SK-N-SH (cell line): ENCODE measurements around the gene SLC46A3. TPM values are rescaled to one million over a fixed set of nuclear protein-coding genes. Genes with fewer than 3 reads are reported as not detected.

Experiments used
- CTCF ChIA-PET: fragments of 300-600, 350-600 bp; formaldehyde crosslinking; extraction: SDS; loops from one replicate; lab custom pipeline; 2021; lab: Yijun Ruan, JAX
- POLR2A ChIA-PET: fragments of 350-600 bp; sonication (Branson Sonifier 250); formaldehyde crosslinking; extraction: SDS; loops from one replicate; lab custom pipeline; 2020; ENCODE audit warnings: antibody characterized with exemption, inconsistent platforms; lab: Yijun Ruan, JAX
- DNase-seq: peaks from one replicate; pipeline ENCODE4 v3.0.0; 2012
- H2AFZ ChIP-seq: fragments of 200-600 bp; sonication (generic); 2 replicates; pipeline ENCODE4 v1.8.1; 2016; ENCODE audit warnings: antibody characterized with exemption, mild to moderate bottlenecking, low read depth
- H3F3A ChIP-seq: fragments of 200-600 bp; sonication (generic); replicated peaks from 2 replicates; pipeline ENCODE3; 2016; ENCODE audit warnings: antibody characterized with exemption, mild to moderate bottlenecking; ENCODE audit not compliant: insufficient read depth
- H3K27ac ChIP-seq, 2 experiments: fragments of 200-500 bp in 1 of 2; fragments of 200-600 bp in 1 of 2; sonication (Bioruptor generic) in 1 of 2; sonication (generic), shearing (Covaris generic) in 1 of 2; 2 replicates each; pipeline versions ENCODE4 v1.5.1 to v1.6.1; 2014 to 2016; ENCODE audit warnings: low read depth in 2 of 2, inconsistent platforms in 1 of 2, low read length in 1 of 2, mild to moderate bottlenecking in 1 of 2, mixed read lengths in 1 of 2
- H3K27me3 ChIP-seq: fragments of 200-600 bp; sonication (generic), shearing (Covaris generic); 2 replicates; pipeline ENCODE4 v1.6.1; 2016; ENCODE audit warnings: mixed run types; ENCODE audit not compliant: insufficient read depth
- H3K36me3 ChIP-seq, 2 experiments: fragments of 200-500 bp in 1 of 2; fragments of 200-600 bp in 1 of 2; sonication (Bioruptor generic) in 1 of 2; sonication (generic) in 1 of 2; replicated peaks in 1 of 2; 2 replicates each; pipeline versions ENCODE3 to v1.5.1; 2014 to 2016; ENCODE audit warnings: low read length in 1 of 2, mild to moderate bottlenecking in 1 of 2; ENCODE audit not compliant: insufficient read depth in 2 of 2, control insufficient read depth in 1 of 2
- H3K4me1 ChIP-seq, 2 experiments: fragments of 200-500 bp in 1 of 2; fragments of 200-600 bp in 1 of 2; sonication (Bioruptor generic) in 1 of 2; sonication (generic), shearing (Covaris generic) in 1 of 2; 2 replicates each; pipeline versions ENCODE4 v1.5.1 to v1.6.1; 2014 to 2016; ENCODE audit warnings: low read depth in 1 of 2, low read length in 1 of 2, mixed run types in 1 of 2; ENCODE audit not compliant: insufficient read depth in 2 of 2, control insufficient read depth in 1 of 2
- H3K4me2 ChIP-seq: fragments of 200-600 bp; sonication (generic), shearing (Covaris generic); 2 replicates; pipeline ENCODE4 v1.6.1; 2017; ENCODE audit warnings: mixed run types
- H3K4me3 ChIP-seq, 2 experiments: fragments of 200-500 bp in 1 of 2; fragments of 200-600 bp in 1 of 2; sonication (Bioruptor generic) in 1 of 2; sonication (generic), shearing (Covaris generic) in 1 of 2; 2 replicates each; pipeline versions ENCODE4 v1.5.1 to v1.8.1; 2014 to 2016; ENCODE audit warnings: low read depth in 2 of 2, inconsistent platforms in 1 of 2, low read length in 1 of 2, mild to moderate bottlenecking in 1 of 2, mixed read lengths in 1 of 2, moderate library complexity in 1 of 2
- H3K79me2 ChIP-seq: fragments of 200-600 bp; sonication (generic); 2 replicates; pipeline ENCODE4 v1.8.1; 2017; ENCODE audit warnings: mild to moderate bottlenecking; ENCODE audit not compliant: insufficient read depth
- H3K9ac ChIP-seq: fragments of 200-600 bp; sonication (generic); 2 replicates; pipeline ENCODE4 v1.6.1; 2017; ENCODE audit warnings: mixed run types
- H3K9me2 ChIP-seq: fragments of 200-600 bp; sonication (generic); 2 replicates; pipeline ENCODE4 v1.6.1; 2017; ENCODE audit warnings: mixed run types
- H3K9me3 ChIP-seq: fragments of 200-600 bp; sonication (generic); 2 replicates; pipeline ENCODE4 v1.6.1; 2017; ENCODE audit warnings: mixed run types, mild to moderate bottlenecking, moderate library complexity
- H4K20me1 ChIP-seq: fragments of 200-600 bp; sonication (generic); 2 replicates; pipeline ENCODE4 v1.6.1; 2017; ENCODE audit warnings: mild to moderate bottlenecking, mixed run types; ENCODE audit not compliant: insufficient read depth
- CHD2 ChIP-seq: fragments of 150-350 bp; IDR thresholded peaks from 2 replicates; pipeline ENCODE4 v1.6.1; 2018; ENCODE audit warnings: low read length; ENCODE audit not compliant: partially characterized antibody
- ELF1 ChIP-seq: IDR thresholded peaks from 2 replicates; pipeline ENCODE4 v1.4.0; 2012
- EP300 ChIP-seq, 2 experiments: IDR thresholded peaks; 2 replicates each; pipeline versions ENCODE4 v1.4.0 to v1.6.1; 2012; ENCODE audit warnings: borderline replicate concordance in 1 of 2, low read depth in 1 of 2, low read length in 1 of 2
- FOXJ3 ChIP-seq: sonication (generic); formaldehyde crosslinking; IDR thresholded peaks from 2 replicates; pipeline ENCODE4 v1.5.1; 2020; ENCODE audit warnings: mild to moderate bottlenecking, missing genetic modification reagents
- FOXM1 ChIP-seq: IDR thresholded peaks from 2 replicates; pipeline ENCODE4 v1.4.0; 2012; ENCODE audit warnings: low read depth, mild to moderate bottlenecking
- MEF2A ChIP-seq: IDR thresholded peaks from 2 replicates; pipeline ENCODE4 v1.4.0; 2012; ENCODE audit warnings: low read depth, borderline replicate concordance
- MXI1 ChIP-seq: IDR thresholded peaks from 2 replicates; pipeline ENCODE4 v1.6.1; 2012; ENCODE audit warnings: mild to moderate bottlenecking, low read depth, low read length, improper control_type of control experiment
- NFIC ChIP-seq: IDR thresholded peaks from 2 replicates; pipeline ENCODE4 v1.4.0; 2012; ENCODE audit warnings: borderline replicate concordance
- NRF1 ChIP-seq: IDR thresholded peaks from 2 replicates; pipeline ENCODE4 v1.6.1; 2012; ENCODE audit warnings: low read depth, mild to moderate bottlenecking, low read length
- PBX3 ChIP-seq: IDR thresholded peaks from 2 replicates; pipeline ENCODE4; 2012
- POLR2AphosphoS5 ChIP-seq: IDR thresholded peaks from 2 replicates; pipeline ENCODE4 v1.6.1; 2012; ENCODE audit warnings: low read depth, low read length
- RAD21 ChIP-seq: IDR thresholded peaks from 2 replicates; pipeline ENCODE4 v1.6.1; 2012; ENCODE audit warnings: mild to moderate bottlenecking, low read length
- RCOR1 ChIP-seq: fragments of 150-350 bp; IDR thresholded peaks from 2 replicates; pipeline ENCODE4 v1.6.1; 2017; ENCODE audit warnings: antibody characterized with exemption, low read length
- REST ChIP-seq: IDR thresholded peaks from 2 replicates; pipeline ENCODE4 v1.6.1; 2012; ENCODE audit warnings: mild to moderate bottlenecking, low read depth, low read length, moderate library complexity
- SMC3 ChIP-seq: IDR thresholded peaks from 2 replicates; pipeline ENCODE4 v1.6.1; 2012; ENCODE audit warnings: low read depth, low read length, improper control_type of control experiment
- TAF1 ChIP-seq: IDR thresholded peaks from 2 replicates; pipeline ENCODE4 v1.6.1; 2012; ENCODE audit warnings: low read depth, mild to moderate bottlenecking, low read length, moderate library complexity, borderline replicate concordance
- TCF12 ChIP-seq: IDR thresholded peaks from 2 replicates; pipeline ENCODE4 v1.4.0; 2012
- TEAD4 ChIP-seq: IDR thresholded peaks from 2 replicates; pipeline ENCODE4 v1.4.0; 2012; ENCODE audit warnings: mild to moderate bottlenecking, borderline replicate concordance; ENCODE audit not compliant: insufficient read depth
- WGBS: methylation state at CpG from one replicate; pipeline ENCODE4 v1.1.6; 2017; ENCODE audit warnings: low lambda C conversion rate; 5-methylcytosine and 5-hydroxymethylcytosine counted together
- polyA plus RNA-seq, 3 experiments: library from polyadenylated mRNA; depleted of rRNA; stranded (reverse); fragments of >200 nt; gene quantifications; 2 replicates each; pipeline ENCODE4 v1.2.3, GENCODE V29; 2012
- TF ChIP-seq, protein P1 (sequence below): fragments of 150-350 bp; IDR thresholded peaks from 2 replicates; pipeline ENCODE4 v1.6.1; 2017; ENCODE audit warnings: antibody characterized with exemption, low read length, low read depth, borderline replicate concordance
- TF ChIP-seq, protein P2 (sequence below): fragments of 200-600 bp; sonication (generic); IDR thresholded peaks from 2 replicates; pipeline ENCODE4 v1.6.1; 2017; ENCODE audit warnings: antibody characterized with exemption, mild to moderate bottlenecking, moderate library complexity
- TF ChIP-seq, protein P3 (sequence below): fragments of 150-350 bp; IDR thresholded peaks from 2 replicates; pipeline ENCODE4 v1.6.1; 2016; ENCODE audit warnings: mild to moderate bottlenecking, low read depth, low read length

The SLC46A3 gene, protein sequence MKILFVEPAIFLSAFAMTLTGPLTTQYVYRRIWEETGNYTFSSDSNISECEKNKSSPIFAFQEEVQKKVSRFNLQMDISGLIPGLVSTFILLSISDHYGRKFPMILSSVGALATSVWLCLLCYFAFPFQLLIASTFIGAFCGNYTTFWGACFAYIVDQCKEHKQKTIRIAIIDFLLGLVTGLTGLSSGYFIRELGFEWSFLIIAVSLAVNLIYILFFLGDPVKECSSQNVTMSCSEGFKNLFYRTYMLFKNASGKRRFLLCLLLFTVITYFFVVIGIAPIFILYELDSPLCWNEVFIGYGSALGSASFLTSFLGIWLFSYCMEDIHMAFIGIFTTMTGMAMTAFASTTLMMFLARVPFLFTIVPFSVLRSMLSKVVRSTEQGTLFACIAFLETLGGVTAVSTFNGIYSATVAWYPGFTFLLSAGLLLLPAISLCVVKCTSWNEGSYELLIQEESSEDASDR
- polyA plus RNA-seq (2012; rRNA removed), result 2.0 and 3.2 TPM in 2 replicates
- polyA plus RNA-seq (2012; cell fraction: cytosol; rRNA removed), result 2.5 and 2.9 TPM in 2 replicates
- 3.7 and 5.5 TPM in 2 replicates for polyA plus RNA-seq (2012; cell fraction: nucleus; rRNA removed)

GRCh38 chr13:28718543-28719226, at the start of gene SLC46A3:
Gene SLC46A3, minus strand, starts transcription at chr13:28718970. Its CDS starts 972 bp downstream, at chr13:28717998.
- H3K79me2 ChIP-seq, result no peaks in the 10 kb centered on the region
- no peaks in the 10 kb centered on the region for H4K20me1 ChIP-seq
- H3F3A ChIP-seq, result peaks cover 6% of the 10 kb centered on the region
- H3K36me3 ChIP-seq, result no peaks in the 10 kb centered on the region
- H3K9me3 ChIP-seq, result no peaks in the 10 kb centered on the region
- peak; percentile 98 for DNase-seq
- WGBS, result 0% methylated on average over 10 of the region's 78 CpGs
- H3K9ac ChIP-seq, result peak within 1 kb of the TSS; percentile 53; the same call in 1 of the 2 replicates
- H3K27me3 ChIP-seq, result no peaks in the 10 kb centered on the region; the same call in 1 of the 2 replicates
- POLR2A ChIA-PET, result no interaction called here
- CTCF ChIA-PET, result no interaction called here
- peak within 1 kb of the TSS; percentile 99 for H2AFZ ChIP-seq
- H3K27ac ChIP-seq, result peak within 1 kb of the TSS; percentile 46 to 71
- H3K9me2 ChIP-seq, result no peaks in the 10 kb centered on the region
- peaks cover 4% of the 10 kb centered on the region in 2 experiments; a peak in 1 of 4 replicates for H3K4me1 ChIP-seq
- peak within 1 kb of the TSS; percentile 69 to 81 for H3K4me3 ChIP-seq
- peak within 1 kb of the TSS; percentile 87 for H3K4me2 ChIP-seq
- TF ChIP-seq FOXJ3 (CRISPR knock-in tag), result no peak
- peak; percentile 54 for TF ChIP-seq NRF1
- no peak for TF ChIP-seq MEF2A
- no peak for TF ChIP-seq EP300 (IDR thresholded peaks at IDR 0.05; ENCODE audit: borderline replicate concordance in 1 of 2, low read depth in 1 of 2, low read length in 1 of 2)
- no peak for TF ChIP-seq NFIC
- 0 out of 2 replicates have a peak, but pooled peaks have one; percentile 19 for TF ChIP-seq TCF12
- peak; percentile 36; the same call in 1 of the 2 replicates for TF ChIP-seq MXI1
- no peak for TF ChIP-seq REST
- TF ChIP-seq FOXM1, result no peak
- no peak for TF ChIP-seq SMC3
- TF ChIP-seq TAF1, result no peak
- TF ChIP-seq PBX3, result peak; percentile 100
- no peak for TF ChIP-seq TEAD4
- TF ChIP-seq RAD21, result no peak
- no peak for TF ChIP-seq RCOR1
- TF ChIP-seq ELF1, result peak; percentile 57; the same call in 1 of the 2 replicates
- TF ChIP-seq, protein P1, sequence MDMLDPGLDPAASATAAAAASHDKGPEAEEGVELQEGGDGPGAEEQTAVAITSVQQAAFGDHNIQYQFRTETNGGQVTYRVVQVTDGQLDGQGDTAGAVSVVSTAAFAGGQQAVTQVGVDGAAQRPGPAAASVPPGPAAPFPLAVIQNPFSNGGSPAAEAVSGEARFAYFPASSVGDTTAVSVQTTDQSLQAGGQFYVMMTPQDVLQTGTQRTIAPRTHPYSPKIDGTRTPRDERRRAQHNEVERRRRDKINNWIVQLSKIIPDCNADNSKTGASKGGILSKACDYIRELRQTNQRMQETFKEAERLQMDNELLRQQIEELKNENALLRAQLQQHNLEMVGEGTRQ, result no peak
- TF ChIP-seq, protein P2, sequence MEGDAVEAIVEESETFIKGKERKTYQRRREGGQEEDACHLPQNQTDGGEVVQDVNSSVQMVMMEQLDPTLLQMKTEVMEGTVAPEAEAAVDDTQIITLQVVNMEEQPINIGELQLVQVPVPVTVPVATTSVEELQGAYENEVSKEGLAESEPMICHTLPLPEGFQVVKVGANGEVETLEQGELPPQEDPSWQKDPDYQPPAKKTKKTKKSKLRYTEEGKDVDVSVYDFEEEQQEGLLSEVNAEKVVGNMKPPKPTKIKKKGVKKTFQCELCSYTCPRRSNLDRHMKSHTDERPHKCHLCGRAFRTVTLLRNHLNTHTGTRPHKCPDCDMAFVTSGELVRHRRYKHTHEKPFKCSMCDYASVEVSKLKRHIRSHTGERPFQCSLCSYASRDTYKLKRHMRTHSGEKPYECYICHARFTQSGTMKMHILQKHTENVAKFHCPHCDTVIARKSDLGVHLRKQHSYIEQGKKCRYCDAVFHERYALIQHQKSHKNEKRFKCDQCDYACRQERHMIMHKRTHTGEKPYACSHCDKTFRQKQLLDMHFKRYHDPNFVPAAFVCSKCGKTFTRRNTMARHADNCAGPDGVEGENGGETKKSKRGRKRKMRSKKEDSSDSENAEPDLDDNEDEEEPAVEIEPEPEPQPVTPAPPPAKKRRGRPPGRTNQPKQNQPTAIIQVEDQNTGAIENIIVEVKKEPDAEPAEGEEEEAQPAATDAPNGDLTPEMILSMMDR, result peak; percentile 13; the same call in 1 of the 2 replicates
- no peak for TF ChIP-seq POLR2AphosphoS5
- TF ChIP-seq, protein P3, sequence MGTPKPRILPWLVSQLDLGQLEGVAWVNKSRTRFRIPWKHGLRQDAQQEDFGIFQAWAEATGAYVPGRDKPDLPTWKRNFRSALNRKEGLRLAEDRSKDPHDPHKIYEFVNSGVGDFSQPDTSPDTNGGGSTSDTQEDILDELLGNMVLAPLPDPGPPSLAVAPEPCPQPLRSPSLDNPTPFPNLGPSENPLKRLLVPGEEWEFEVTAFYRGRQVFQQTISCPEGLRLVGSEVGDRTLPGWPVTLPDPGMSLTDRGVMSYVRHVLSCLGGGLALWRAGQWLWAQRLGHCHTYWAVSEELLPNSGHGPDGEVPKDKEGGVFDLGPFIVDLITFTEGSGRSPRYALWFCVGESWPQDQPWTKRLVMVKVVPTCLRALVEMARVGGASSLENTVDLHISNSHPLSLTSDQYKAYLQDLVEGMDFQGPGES, result peak; percentile 86
- peak; percentile 94 for TF ChIP-seq CHD2
